ENCODE results near the gene ATP9A.
"Not testable (repeated sequence)": the region's sequence is repeated elsewhere in the genome, so short reads cannot be mapped to it uniquely, and the experiment has no call there.

ATP9A gene

GRCh38 chr20:51791626-51792025 is 23.4 kb upstream of the ATP9A start:
- Histone ChIP-seq H3K9me3 (ENCODE audit: control insufficient read depth in 2 of 2, low read length in 2 of 2) (no peaks in the 10 kb centered on the region), H3K9ac (ENCODE audit: low read length in 2 of 2) (no peak overlapping the region), H3K36me3 (ENCODE audit: control insufficient read depth in 2 of 2, insufficient read depth in 2 of 2, low read length in 2 of 2) (no peaks in the 10 kb centered on the region), H3K4me1 (ENCODE audit: control insufficient read depth, insufficient read depth, low read length) (no peaks in the 10 kb centered on the region), H3K27ac (ENCODE audit: low read length) (no peak overlapping the region), H3K4me3 (ENCODE audit: low read length in 2 of 2) (no peak overlapping the region), H3K27me3 (ENCODE audit: control insufficient read depth in 1 of 2, insufficient read depth in 2 of 2, low read length in 2 of 2) (peaks cover 0 to 2% of the 10 kb centered on the region in 2 donors)

GRCh38 chr20:51790256-51790655 is 22.1 kb upstream of the ATP9A start:
- H3K4me1 ChIP-seq (ENCODE audit: control insufficient read depth, insufficient read depth, low read length), result no peaks in the 10 kb centered on the region
- no peak overlapping the region for H3K9ac ChIP-seq (ENCODE audit: low read length in 2 of 2)

DNA sequence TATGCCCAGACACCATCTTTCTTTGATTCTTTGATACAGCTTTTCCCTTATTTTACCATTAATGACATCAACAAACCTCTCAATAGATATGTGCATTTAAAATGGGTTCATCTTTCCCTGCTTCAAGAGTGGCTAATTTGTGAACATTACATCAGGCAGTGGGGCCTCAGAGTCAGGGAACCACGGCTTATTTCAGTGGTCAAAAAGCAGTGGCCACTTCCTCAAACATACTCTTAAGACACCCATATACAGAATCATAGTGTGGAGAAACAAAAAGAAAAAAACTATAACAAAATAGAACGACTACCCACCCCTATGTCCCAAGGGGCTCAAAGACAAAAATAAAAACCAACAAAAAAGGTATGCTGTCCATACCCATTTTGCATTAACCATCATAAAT is 21.2 kb upstream of the ATP9A start:
- Histone ChIP-seq H3K27ac (ENCODE audit: low read length) (no peak overlapping the region), H3K9ac (ENCODE audit: low read length in 2 of 2) (no peak overlapping the region), H3K36me3 (ENCODE audit: control insufficient read depth in 2 of 2, insufficient read depth in 2 of 2, low read length in 2 of 2) (no peaks in the 10 kb centered on the region), H3K4me1 (ENCODE audit: control insufficient read depth, insufficient read depth, low read length) (no peaks in the 10 kb centered on the region), H3K4me3 (ENCODE audit: low read length in 2 of 2) (no peak overlapping the region), H3K9me3 (ENCODE audit: control insufficient read depth in 2 of 2, low read length in 2 of 2) (no peaks in the 10 kb centered on the region), H3K27me3 (ENCODE audit: control insufficient read depth in 1 of 2, insufficient read depth in 2 of 2, low read length in 2 of 2) (peaks cover 0 to 2% of the 10 kb centered on the region in 2 donors)

More at GRCh38 chr20:51790256-51790655, 22.1 kb upstream of the ATP9A start:
- Histone ChIP-seq H3K27me3 (ENCODE audit: control insufficient read depth in 1 of 2, insufficient read depth in 2 of 2, low read length in 2 of 2) (peaks cover 0 to 2% of the 10 kb centered on the region in 2 donors), H3K36me3 (ENCODE audit: control insufficient read depth in 2 of 2, insufficient read depth in 2 of 2, low read length in 2 of 2) (no peaks in the 10 kb centered on the region), H3K27ac (ENCODE audit: low read length) (no peak overlapping the region), H3K4me3 (ENCODE audit: low read length in 2 of 2) (no peak overlapping the region), H3K9me3 (ENCODE audit: control insufficient read depth in 2 of 2, low read length in 2 of 2) (no peaks in the 10 kb centered on the region)

GRCh38 chr20:51788822-51789221 is 20.6 kb upstream of the ATP9A start:
- Histone ChIP-seq H3K27me3 (ENCODE audit: control insufficient read depth in 1 of 2, insufficient read depth in 2 of 2, low read length in 2 of 2) (no peaks in the 10 kb centered on the region), H3K9me3 (ENCODE audit: control insufficient read depth in 2 of 2, low read length in 2 of 2) (no peaks in the 10 kb centered on the region), H3K9ac (ENCODE audit: low read length in 2 of 2) (no peak overlapping the region), H3K4me1 (ENCODE audit: control insufficient read depth, insufficient read depth, low read length) (no peaks in the 10 kb centered on the region), H3K27ac (ENCODE audit: low read length) (no peak overlapping the region), H3K36me3 (ENCODE audit: control insufficient read depth in 2 of 2, insufficient read depth in 2 of 2, low read length in 2 of 2) (no peaks in the 10 kb centered on the region), H3K4me3 (ENCODE audit: low read length in 2 of 2) (no peak overlapping the region)

- Histone ChIP-seq H3K27me3 (ENCODE audit: control insufficient read depth in 1 of 2, insufficient read depth in 2 of 2, low read length in 2 of 2) (no peaks in the 10 kb centered on the region), H3K9me3 (ENCODE audit: control insufficient read depth in 2 of 2, low read length in 2 of 2) (peaks cover 0 to 5% of the 10 kb centered on the region in 2 donors), H3K36me3 (ENCODE audit: control insufficient read depth in 2 of 2, insufficient read depth in 2 of 2, low read length in 2 of 2) (no peaks in the 10 kb centered on the region), H3K27ac (ENCODE audit: low read length) (no peak overlapping the region), H3K4me1 (ENCODE audit: control insufficient read depth, insufficient read depth, low read length) (no peaks in the 10 kb centered on the region), H3K9ac (ENCODE audit: low read length in 2 of 2) (no peak overlapping the region), H3K4me3 (ENCODE audit: low read length in 2 of 2) (no peak overlapping the region)
Observed at GRCh38 chr20:51784299-51784698, 16.1 kb upstream of the ATP9A start.

GRCh38 chr20:51778229-51778759 is 10.1 kb upstream of the ATP9A start:
- not testable (repeated sequence) for H3K4me3 ChIP-seq (ENCODE audit: low read length in 2 of 2); H3K9ac ChIP-seq (ENCODE audit: low read length in 2 of 2); H3K27ac ChIP-seq (ENCODE audit: low read length)

GRCh38 chr20:51775241-51775640 is 7.1 kb upstream of the ATP9A start:
- Histone ChIP-seq H3K27ac (ENCODE audit: low read length) (no peak overlapping the region), H3K9me3 (ENCODE audit: control insufficient read depth in 2 of 2, low read length in 2 of 2) (peaks cover 0 to 9% of the 10 kb centered on the region in 2 donors), H3K36me3 (ENCODE audit: control insufficient read depth in 2 of 2, insufficient read depth in 2 of 2, low read length in 2 of 2) (no peaks in the 10 kb centered on the region), H3K4me1 (ENCODE audit: control insufficient read depth, insufficient read depth, low read length) (no peaks in the 10 kb centered on the region), H3K9ac (ENCODE audit: low read length in 2 of 2) (no peak overlapping the region), H3K27me3 (ENCODE audit: control insufficient read depth in 1 of 2, insufficient read depth in 2 of 2, low read length in 2 of 2) (no peaks in the 10 kb centered on the region), H3K4me3 (ENCODE audit: low read length in 2 of 2) (no peak overlapping the region)

More at GRCh38 chr20:51778229-51778759, 10.1 kb upstream of the ATP9A start:
- not testable (repeated sequence) for H3K9me3 ChIP-seq (ENCODE audit: control insufficient read depth in 2 of 2, low read length in 2 of 2); H3K4me1 ChIP-seq (ENCODE audit: control insufficient read depth, insufficient read depth, low read length); H3K27me3 ChIP-seq (ENCODE audit: control insufficient read depth in 1 of 2, insufficient read depth in 2 of 2, low read length in 2 of 2); H3K36me3 ChIP-seq (ENCODE audit: control insufficient read depth in 2 of 2, insufficient read depth in 2 of 2, low read length in 2 of 2)

GRCh38 chr20:51772236-51772635 is 4.0 kb upstream of the ATP9A start:
- H3K27ac ChIP-seq (ENCODE audit: low read length), result no peak overlapping the region
- no peaks in the 10 kb centered on the region for H3K36me3 ChIP-seq (ENCODE audit: control insufficient read depth in 2 of 2, insufficient read depth in 2 of 2, low read length in 2 of 2)
- peaks cover 10% of the 10 kb centered on the region for H3K4me1 ChIP-seq (ENCODE audit: control insufficient read depth, insufficient read depth, low read length)
- no peak overlapping the region for H3K9ac ChIP-seq (ENCODE audit: low read length in 2 of 2)
- H3K27me3 ChIP-seq (ENCODE audit: control insufficient read depth in 1 of 2, insufficient read depth in 2 of 2, low read length in 2 of 2), result no peaks in the 10 kb centered on the region
- H3K9me3 ChIP-seq (ENCODE audit: control insufficient read depth in 2 of 2, low read length in 2 of 2), result no peaks in the 10 kb centered on the region
- no peak overlapping the region for H3K4me3 ChIP-seq (ENCODE audit: low read length in 2 of 2)

DNA sequence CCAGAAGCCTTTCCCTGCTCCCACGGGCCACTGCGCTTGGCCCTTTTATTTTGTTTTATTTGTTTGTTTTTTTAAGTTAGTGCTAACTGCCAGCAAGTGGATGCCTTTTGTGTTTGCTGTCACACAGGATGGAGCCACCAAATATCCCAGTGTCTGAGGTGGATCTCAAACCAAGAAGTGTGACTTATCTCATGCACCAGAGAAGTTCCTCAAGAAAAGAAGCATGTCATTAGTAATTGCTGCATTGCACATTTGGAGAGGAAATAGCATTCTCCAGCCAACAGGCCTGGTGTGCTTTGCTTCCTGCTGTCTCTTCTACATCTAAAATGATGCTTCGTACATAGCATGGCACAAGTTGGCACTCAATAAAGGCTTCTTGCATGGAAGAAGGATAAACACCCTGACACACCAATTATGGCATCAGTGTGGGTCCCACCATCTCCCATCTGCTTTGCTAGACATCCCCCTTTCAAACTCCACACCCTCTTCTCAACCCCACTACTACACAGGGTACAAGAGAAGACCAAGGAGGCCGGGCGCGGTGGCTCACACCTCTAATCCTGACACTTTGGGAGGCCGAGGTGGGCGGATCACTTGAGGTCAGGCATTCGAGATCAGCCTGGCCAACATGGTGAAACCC is 1.9 kb upstream of the ATP9A start:
- H3K9me3 ChIP-seq (ENCODE audit: control insufficient read depth in 2 of 2, low read length in 2 of 2), result no peaks in the 10 kb centered on the region
- H3K9ac ChIP-seq (ENCODE audit: low read length in 2 of 2), result no peak overlapping the region
- H3K4me1 ChIP-seq (ENCODE audit: control insufficient read depth, insufficient read depth, low read length), result peaks cover 12% of the 10 kb centered on the region
- no peak overlapping the region for H3K4me3 ChIP-seq (ENCODE audit: low read length in 2 of 2)
- no peaks in the 10 kb centered on the region for H3K27me3 ChIP-seq (ENCODE audit: control insufficient read depth in 1 of 2, insufficient read depth in 2 of 2, low read length in 2 of 2)
- no peak overlapping the region for H3K27ac ChIP-seq (ENCODE audit: low read length)
- H3K36me3 ChIP-seq (ENCODE audit: control insufficient read depth in 2 of 2, insufficient read depth in 2 of 2, low read length in 2 of 2), result no peaks in the 10 kb centered on the region

- no peak overlapping the region for H3K27ac ChIP-seq (ENCODE audit: low read length)
- H3K27me3 ChIP-seq (ENCODE audit: control insufficient read depth in 1 of 2, insufficient read depth in 2 of 2, low read length in 2 of 2), result no peaks in the 10 kb centered on the region
- no peak overlapping the region for H3K9ac ChIP-seq (ENCODE audit: low read length in 2 of 2)
Observed at GRCh38 chr20:51768759-51769517, 748 bp upstream of the ATP9A start.

More at GRCh38 chr20:51768759-51769517, 748 bp upstream of the ATP9A start:
- H3K4me3 ChIP-seq (ENCODE audit: low read length in 2 of 2), result peak overlapping the region; percentile 69 to 70
- H3K4me1 ChIP-seq (ENCODE audit: control insufficient read depth, insufficient read depth, low read length), result peaks cover 12% of the 10 kb centered on the region
- no peaks in the 10 kb centered on the region for H3K9me3 ChIP-seq (ENCODE audit: control insufficient read depth in 2 of 2, low read length in 2 of 2)
- H3K36me3 ChIP-seq (ENCODE audit: control insufficient read depth in 2 of 2, insufficient read depth in 2 of 2, low read length in 2 of 2), result no peaks in the 10 kb centered on the region

Measured in stomach smooth muscle (tissue), 2 donors.